ENCODE measurements around the gene CA9. TPM values are rescaled to one million over a fixed set of nuclear protein-coding genes. Genes with fewer than 3 reads are reported as not detected.

The CA9 gene
- total and polyA plus RNA-seq, 9 of the 15 experiments (the other 6 are each of a cell fraction or from before 2014, with no cell fraction given) = 0.15 to 10.6 (median 0.60) TPM; not detected in 4

DNA sequence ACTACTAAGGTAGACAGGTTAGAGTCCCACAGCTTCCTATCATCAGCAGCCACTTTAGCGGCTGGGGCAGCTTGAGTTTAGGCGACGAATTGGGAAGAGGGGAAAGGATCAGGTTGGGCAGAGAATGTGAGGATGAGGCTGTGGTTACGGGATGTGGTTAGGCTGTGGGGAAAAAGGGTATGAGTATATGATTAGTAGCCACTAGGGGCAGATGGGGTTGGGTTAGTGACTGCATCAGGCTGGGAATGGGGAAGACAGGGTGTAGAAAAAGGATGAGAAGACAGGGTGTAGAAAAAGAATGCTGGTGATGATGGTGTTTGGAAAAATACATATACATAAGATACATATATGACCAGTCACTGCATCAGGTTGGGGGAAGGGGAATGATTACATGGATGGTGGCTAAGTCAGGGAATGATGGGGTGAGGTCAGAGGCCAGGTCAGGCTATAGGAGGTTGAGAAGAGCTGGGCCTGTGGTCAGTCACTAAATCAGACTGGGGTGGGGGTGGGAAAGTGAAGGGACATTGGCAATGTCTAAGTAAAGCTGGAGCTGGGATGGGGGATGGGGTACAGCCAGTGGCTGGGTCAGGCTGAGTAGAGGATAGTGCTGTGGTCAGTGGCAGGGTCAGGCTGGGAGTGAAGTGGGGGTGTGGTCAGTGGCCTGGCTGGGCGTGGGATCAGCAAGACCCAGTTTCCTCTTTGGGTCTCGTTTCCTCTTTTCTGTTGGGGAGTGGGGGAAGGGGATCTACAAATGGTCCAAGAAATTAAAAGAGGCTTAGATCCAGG lies 56.2 kb downstream of the CA9 start (continued):
- TF ChIP-seq HDAC2 (IDR thresholded peaks at IDR 0.05) = no peak
- TF ChIP-seq DPF2 (IDR thresholded peaks at IDR 0.05) = no peak; the same call in none of the 2 replicates
- TF ChIP-seq TBL1XR1 (IDR thresholded peaks at IDR 0.05; ENCODE audit: low read length in 2 of 2) = peak in 1 of 2 experiments; percentile 33; a peak in 1 of 4 replicates
- no peak for TF ChIP-seq GABPB2 (CRISPR knock-in tag; conservative IDR thresholded peaks at IDR 0.05)
- TF ChIP-seq RBBP5 (IDR thresholded peaks at IDR 0.05; ENCODE audit: borderline replicate concordance, insufficient read depth, low read length, poor library complexity, severe bottlenecking) = no peak
- no peak for TF ChIP-seq HSF4 (CRISPR knock-in tag; IDR thresholded peaks at IDR 0.05; ENCODE audit: borderline replicate concordance)
- no peak for TF ChIP-seq CHCHD3 (CRISPR knock-in tag; IDR thresholded peaks at IDR 0.05)
- TF ChIP-seq ARNT (IDR thresholded peaks at IDR 0.05) = no peak; a peak in 1 of 4 replicates
- TF ChIP-seq EP400 (IDR thresholded peaks at IDR 0.05) = peak; percentile 40; the same call in 1 of the 2 replicates
- TF ChIP-seq MAFG (tag; conservative IDR thresholded peaks at IDR 0.05) = 0 out of 2 replicates have a peak, but pooled peaks have one; percentile 6
- TF ChIP-seq, protein P1, sequence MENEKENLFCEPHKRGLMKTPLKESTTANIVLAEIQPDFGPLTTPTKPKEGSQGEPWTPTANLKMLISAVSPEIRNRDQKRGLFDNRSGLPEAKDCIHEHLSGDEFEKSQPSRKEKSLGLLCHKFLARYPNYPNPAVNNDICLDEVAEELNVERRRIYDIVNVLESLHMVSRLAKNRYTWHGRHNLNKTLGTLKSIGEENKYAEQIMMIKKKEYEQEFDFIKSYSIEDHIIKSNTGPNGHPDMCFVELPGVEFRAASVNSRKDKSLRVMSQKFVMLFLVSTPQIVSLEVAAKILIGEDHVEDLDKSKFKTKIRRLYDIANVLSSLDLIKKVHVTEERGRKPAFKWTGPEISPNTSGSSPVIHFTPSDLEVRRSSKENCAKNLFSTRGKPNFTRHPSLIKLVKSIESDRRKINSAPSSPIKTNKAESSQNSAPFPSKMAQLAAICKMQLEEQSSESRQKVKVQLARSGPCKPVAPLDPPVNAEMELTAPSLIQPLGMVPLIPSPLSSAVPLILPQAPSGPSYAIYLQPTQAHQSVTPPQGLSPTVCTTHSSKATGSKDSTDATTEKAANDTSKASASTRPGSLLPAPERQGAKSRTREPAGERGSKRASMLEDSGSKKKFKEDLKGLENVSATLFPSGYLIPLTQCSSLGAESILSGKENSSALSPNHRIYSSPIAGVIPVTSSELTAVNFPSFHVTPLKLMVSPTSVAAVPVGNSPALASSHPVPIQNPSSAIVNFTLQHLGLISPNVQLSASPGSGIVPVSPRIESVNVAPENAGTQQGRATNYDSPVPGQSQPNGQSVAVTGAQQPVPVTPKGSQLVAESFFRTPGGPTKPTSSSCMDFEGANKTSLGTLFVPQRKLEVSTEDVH (IDR thresholded peaks at IDR 0.05; ENCODE audit: low read depth, partially characterized antibody) = peak; percentile 23
- TF ChIP-seq SRF (CRISPR knock-in tag; IDR thresholded peaks at IDR 0.05) = no peak
- peak; percentile 56 to 60; a peak in 3 of 4 replicates for TF ChIP-seq KDM1A (IDR thresholded peaks at IDR 0.05)
- TF ChIP-seq RBM17 (IDR thresholded peaks at IDR 0.05; ENCODE audit: borderline replicate concordance, low read depth, low read length) = no peak
- TF ChIP-seq, protein P2, sequence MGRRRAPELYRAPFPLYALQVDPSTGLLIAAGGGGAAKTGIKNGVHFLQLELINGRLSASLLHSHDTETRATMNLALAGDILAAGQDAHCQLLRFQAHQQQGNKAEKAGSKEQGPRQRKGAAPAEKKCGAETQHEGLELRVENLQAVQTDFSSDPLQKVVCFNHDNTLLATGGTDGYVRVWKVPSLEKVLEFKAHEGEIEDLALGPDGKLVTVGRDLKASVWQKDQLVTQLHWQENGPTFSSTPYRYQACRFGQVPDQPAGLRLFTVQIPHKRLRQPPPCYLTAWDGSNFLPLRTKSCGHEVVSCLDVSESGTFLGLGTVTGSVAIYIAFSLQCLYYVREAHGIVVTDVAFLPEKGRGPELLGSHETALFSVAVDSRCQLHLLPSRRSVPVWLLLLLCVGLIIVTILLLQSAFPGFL (CRISPR knock-in tag; IDR thresholded peaks at IDR 0.05) = no peak
- no peak for TF ChIP-seq IRF2 (CRISPR knock-in tag; IDR thresholded peaks at IDR 0.05)
- no peak for TF ChIP-seq RFX5 (IDR thresholded peaks at IDR 0.05; ENCODE audit: low read depth, low read length)
- TF ChIP-seq, protein P3, sequence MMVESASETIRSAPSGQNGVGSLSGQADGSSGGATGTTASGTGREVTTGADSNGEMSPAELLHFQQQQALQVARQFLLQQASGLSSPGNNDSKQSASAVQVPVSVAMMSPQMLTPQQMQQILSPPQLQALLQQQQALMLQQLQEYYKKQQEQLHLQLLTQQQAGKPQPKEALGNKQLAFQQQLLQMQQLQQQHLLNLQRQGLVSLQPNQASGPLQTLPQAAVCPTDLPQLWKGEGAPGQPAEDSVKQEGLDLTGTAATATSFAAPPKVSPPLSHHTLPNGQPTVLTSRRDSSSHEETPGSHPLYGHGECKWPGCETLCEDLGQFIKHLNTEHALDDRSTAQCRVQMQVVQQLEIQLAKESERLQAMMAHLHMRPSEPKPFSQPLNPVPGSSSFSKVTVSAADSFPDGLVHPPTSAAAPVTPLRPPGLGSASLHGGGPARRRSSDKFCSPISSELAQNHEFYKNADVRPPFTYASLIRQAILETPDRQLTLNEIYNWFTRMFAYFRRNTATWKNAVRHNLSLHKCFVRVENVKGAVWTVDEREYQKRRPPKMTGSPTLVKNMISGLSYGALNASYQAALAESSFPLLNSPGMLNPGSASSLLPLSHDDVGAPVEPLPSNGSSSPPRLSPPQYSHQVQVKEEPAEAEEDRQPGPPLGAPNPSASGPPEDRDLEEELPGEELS (CRISPR knock-in tag; IDR thresholded peaks at IDR 0.05; ENCODE audit: borderline replicate concordance) = no peak
- no peak for TF ChIP-seq ATF7 (IDR thresholded peaks at IDR 0.05)
- peak; percentile 66 for TF ChIP-seq EHMT2 (IDR thresholded peaks at IDR 0.05)
- TF ChIP-seq FOXM1 (IDR thresholded peaks at IDR 0.05; ENCODE audit: low read depth) = no peak
- no peak for TF ChIP-seq FOXM1 (CRISPR knock-in tag; IDR thresholded peaks at IDR 0.05; ENCODE audit: low read depth)
- peak; percentile 3 for TF ChIP-seq DACH1 (IDR thresholded peaks at IDR 0.05; ENCODE audit: partially characterized antibody)
- peak; percentile 64 for TF ChIP-seq NBN (IDR thresholded peaks at IDR 0.05; ENCODE audit: low read depth)

Data from K562 (cell line).